Sigmoid colon (tissue), 4 donors: ENCODE data around the gene GALNT1.

Experiments used
- CTCF ChIP-seq, 4 experiments: fragments of 450-650 bp in 3 of 4; fragments of 200-600 bp in 1 of 4; IDR thresholded peaks; one replicate each; pipeline ENCODE4 v1.5.1; 2016 to 2019; ENCODE audit warnings: antibody characterized with exemption in 4 of 4, mild to moderate bottlenecking in 3 of 4, moderate library complexity in 2 of 4
- EP300 ChIP-seq, 4 donors: sonication (generic); formaldehyde crosslinking; IDR thresholded peaks; one replicate each; pipeline ENCODE4 v1.6.1; 2017; ENCODE audit warnings: antibody characterized with exemption in 4 of 4
- POLR2A ChIP-seq, 2 donors: fragments of 450-650 bp; IDR thresholded peaks; one replicate each; pipeline ENCODE4 v1.6.1; 2016; ENCODE audit warnings: antibody characterized with exemption in 2 of 2, mild to moderate bottlenecking in 2 of 2, moderate library complexity in 2 of 2
- POLR2AphosphoS5 ChIP-seq, 4 donors: sonication (generic); formaldehyde crosslinking; IDR thresholded peaks; one replicate each; pipeline ENCODE4 v1.6.1; 2017; ENCODE audit warnings: antibody characterized with exemption in 4 of 4

DNA sequence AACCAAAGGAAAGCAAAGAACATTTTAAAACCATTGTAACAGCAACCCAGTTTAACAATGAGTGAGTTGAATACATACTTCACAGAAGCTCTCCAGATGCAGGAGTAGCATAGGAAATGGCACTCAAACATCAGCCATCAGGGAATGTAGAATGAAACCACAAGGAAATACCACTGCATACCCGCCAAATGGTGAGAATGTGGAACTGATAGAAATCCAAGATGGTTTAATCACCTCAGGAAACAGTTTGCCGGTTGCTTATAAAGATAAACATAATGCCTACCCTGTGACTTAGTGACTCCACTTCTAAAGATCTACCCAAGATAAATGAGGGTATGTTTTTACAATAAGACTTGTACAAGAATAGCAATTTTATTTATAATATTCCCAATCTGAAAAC is 132.0 kb downstream of the GALNT1 start:
- TF ChIP-seq CTCF (IDR thresholded peaks at IDR 0.05) (no peak), POLR2AphosphoS5 (IDR thresholded peaks at IDR 0.05) (no peak), POLR2A (IDR thresholded peaks at IDR 0.05) (no peak), EP300 (IDR thresholded peaks at IDR 0.05) (no peak)
